ENCODE measurements around the gene ADAM23.

Gene ADAM23

DNA sequence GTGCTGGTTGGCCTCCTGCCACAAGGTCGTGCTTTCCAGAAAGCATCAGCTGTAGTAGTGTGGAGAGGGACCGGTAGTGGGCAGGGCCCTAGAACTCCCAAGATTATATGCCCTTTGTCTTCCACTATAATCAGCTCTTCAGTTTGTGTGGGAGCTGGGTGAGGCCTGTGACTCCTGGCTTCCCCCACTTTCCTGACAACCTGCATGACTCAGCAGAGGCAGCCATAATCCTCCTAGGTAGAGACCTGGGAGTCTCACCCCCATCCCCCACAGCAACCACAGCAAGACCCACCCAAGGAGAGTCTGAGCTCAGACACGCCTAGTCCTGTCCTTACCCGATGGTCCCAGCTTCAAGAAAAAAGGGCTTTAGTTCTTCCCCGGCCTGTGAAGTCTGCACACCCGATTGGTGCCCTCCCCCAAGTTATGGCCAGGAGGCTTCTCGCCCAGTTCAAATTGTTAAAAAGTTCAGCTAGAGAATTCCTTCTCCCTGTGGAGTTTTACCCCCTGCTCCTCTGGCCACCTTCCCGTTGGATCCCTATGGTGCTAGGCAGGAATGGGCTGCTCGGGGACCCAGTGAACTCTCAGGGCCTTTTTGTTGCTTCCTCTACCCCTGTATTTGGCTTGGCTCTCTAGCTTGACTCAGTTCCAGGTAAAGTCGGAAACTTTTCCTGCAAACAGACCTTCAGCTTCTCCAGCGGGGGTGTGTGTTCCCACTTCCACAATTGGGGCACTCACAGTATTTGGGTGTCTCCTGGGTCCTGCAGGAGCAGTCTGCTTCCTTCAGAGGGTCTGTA is 141.2 kb downstream of the ADAM23 start:
- no peak for DNase-seq

GRCh38 chr2:206585335-206585734 is 142.0 kb downstream of the ADAM23 start:
- DNase-seq = no peak

- DNase-seq = no peak
These were observed 143.3 kb downstream of the ADAM23 start for GRCh38 chr2:206586609-206587008.

DNA sequence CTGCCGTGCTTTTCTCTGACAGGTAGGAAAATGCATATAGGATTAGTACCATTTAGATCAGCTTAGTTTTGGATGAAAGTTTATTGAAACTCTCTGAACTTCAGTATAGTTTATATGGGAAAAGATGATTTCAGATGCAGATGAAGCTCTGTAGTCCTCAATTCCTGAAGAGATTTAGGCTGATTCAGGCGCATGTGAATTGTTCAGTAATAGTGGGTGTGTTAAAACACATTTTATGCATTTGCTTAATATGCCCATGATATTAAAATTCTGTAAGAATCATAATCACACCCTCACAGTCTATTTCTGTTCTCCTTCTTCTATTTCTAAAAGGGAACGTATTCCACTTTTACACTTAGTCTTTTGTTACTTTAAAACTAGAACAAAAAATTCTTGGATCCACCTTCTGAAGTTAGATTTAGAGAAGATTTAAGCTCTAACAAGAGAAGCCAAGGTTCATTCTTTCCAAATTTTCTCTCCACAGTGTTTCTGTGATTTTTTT is 154.4 kb downstream of the ADAM23 start:
- DNase-seq = no peak

GRCh38 chr2:206603243-206603642 is 159.9 kb downstream of the ADAM23 start:
- DNase-seq = no peak

GRCh38 chr2:206610451-206610850 is 167.1 kb downstream of the ADAM23 start:
- no peak for DNase-seq

DNA sequence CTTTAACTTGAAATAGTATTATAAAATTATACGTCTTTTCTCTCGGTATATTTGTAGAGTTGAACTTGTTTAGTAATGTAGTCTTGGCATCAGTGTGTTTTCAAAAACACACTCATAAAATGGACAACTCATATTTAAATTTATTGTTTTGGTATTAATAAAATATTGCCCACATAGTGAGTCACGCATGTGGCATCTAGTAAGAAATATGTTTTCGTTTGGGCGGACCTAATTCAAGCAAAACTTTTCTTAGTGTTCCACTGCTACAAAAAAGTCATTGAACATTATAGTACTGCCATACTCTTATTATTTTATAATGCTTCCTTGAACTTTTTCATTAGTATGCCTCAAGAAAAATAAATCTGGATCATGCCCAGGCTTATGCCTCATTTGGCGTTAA is 167.9 kb downstream of the ADAM23 start:
- no peak for DNase-seq

GRCh38 chr2:206611736-206612135 is 168.4 kb downstream of the ADAM23 start:
- DNase-seq = no peak

GRCh38 chr2:206614811-206615210 is 171.5 kb downstream of the ADAM23 start:
- DNase-seq = no peak

GRCh38 chr2:206615417-206616089 is 172.2 kb downstream of the ADAM23 start:
- DNase-seq = no peak

DNA sequence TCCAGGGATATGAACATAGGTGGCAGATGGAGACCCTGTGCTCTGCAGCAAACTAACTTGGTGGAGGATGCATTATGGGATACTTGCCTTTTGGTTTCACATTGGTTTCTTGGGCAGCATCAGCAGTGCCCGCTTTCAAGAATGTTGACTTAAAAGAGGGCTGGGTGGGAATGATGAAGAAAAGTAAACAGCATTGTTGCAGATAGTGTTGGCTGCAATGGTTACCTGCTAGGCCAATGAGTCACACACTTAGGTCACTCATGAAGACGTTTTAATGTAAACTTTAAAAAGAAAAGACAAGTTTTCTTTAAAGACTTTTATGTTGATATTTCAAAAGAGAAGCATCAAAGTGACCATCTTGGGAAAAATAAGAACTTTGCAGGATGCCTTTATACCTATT is 172.8 kb downstream of the ADAM23 start:
- DNase-seq = no peak

DNA sequence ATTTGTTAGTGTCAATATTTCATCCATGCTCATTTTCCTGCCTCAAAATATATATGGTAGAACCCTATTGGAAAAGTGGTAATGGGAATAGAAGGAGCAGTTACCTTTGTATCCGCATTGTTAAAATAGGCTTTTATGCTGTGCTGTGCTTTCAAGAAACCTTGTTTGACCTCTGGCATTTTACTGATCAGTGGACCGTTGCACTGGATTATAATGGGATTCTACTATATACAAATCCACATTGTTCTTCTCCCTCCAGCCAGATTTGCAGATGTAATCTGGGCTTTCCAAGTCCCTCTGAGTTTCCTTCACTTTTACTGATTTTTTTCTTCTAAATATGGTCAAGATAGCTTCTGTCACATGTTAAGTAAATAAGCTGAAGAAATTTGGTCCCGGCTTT is 175.7 kb downstream of the ADAM23 start:
- DNase-seq = no peak

DNA sequence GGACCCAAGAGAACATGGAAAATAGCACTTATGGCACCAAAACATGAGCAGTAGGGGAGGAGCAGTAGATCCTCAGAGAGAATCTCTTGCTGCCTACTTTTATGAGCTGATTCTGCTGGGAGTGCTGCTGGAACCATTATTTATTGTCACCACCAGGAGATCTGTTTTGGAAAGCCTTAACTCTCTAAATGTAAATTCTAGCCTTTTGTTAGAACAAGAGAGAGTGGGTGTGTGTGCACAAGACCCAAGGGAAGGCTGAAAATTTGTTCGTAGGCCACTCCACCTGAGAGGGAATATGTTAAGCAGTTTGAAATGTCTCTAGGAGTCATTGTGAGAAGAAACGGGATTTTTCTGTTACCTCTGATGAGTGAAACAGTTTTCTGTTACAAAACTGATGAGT is 182.8 kb downstream of the ADAM23 start:
- no peak for DNase-seq

DNA sequence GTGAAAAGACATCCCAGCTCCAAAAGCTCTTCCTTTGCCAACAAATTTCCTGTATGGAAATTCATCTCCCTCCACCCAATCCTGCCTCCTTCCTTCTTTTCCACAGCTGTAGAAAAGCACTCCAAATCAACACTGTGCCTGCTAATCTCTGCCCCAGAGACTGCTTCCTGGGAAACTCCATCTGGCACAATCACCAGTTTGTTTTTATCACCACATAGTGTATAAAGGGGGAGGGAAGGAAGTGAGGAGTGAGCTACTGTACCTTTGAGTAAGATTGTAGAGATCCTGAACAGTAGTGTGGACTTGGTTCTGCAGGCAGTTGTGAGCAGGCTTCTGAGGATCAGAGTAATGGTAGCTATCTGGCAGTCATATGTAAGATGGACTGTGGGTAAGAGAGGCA is 184.3 kb downstream of the ADAM23 start:
- DNase-seq = no peak

- no peak for DNase-seq
These were observed 188.0 kb downstream of the ADAM23 start for GRCh38 chr2:206631340-206631739.

- DNase-seq = no peak
These were observed 191.7 kb downstream of the ADAM23 start for GRCh38 chr2:206635015-206635414.

- no peak for DNase-seq
These were observed 196.3 kb downstream of the ADAM23 start for GRCh38 chr2:206639636-206640035.

DNA sequence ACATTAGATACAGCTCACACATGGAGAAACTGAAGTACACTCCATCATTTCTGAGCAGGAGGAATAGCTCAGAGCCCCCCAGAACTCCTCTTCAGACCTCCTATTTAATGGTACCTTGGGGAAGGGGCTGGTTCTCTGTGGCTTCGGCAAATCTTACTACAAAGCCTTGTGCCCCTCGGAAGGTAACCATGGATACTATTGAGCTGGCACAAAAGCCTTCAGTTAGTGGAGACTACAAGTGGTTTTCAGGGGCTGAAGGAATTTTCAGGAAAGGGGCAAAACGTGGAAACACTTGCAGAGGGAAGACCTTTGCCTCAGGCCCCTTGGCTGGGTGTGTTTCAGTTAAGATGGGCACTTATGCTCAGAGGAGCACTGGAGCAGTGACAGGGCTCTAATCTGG is 197.9 kb downstream of the ADAM23 start:
- DNase-seq = no peak

DNA sequence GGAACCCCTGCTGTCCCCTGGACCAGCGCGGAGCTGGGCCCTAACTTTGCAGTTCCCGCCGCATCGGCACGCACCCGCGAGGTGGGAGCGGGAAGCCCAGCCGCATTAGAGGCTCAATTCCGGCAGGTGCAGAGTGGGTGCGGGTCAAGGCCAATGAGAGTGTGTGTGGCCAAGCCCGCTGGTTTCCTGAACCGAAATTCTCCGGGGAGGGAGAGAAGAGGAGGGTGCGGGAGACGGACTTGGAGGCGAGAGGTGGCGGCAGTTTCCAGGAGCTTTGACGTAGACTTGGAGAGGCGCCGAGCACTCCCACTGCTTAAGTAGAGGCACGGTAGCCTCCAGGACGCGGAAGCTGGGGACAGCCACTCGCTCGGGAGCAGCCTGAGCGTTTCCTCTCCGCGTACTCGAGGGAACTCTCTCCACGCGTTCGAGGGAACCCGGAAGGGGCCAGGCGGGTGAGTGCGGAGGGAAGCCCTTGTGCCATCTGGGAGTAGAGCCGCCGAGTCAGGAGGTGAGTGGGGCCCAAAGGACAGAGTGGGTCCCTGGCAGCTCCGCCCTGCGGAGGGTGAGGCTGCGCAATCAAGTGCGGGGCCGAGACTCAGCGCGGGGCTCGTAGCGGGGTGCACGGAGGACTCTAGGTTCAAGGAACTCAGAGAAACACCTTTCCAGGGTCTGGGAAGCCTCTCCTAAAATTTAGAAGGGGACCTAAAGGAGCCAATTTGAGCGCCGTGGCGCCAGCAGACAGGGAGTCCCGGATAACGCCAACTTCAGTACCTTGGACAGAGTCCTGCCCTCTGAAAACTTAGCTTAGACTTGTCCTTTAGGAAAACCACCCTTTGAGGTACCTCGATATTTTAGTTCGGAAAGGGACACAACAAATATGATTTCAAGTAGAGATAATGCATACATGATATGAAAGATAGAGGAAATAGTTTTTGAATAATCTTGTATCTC is 199.0 kb downstream of the ADAM23 start, which contains the start of gene FAM237A:
TSS of gene FAM237A (plus strand) at position 413 of the 951 bp plus-strand sequence. CDS start 1,750 bp downstream, outside the sequence.
- DNase-seq = no peak

DNA sequence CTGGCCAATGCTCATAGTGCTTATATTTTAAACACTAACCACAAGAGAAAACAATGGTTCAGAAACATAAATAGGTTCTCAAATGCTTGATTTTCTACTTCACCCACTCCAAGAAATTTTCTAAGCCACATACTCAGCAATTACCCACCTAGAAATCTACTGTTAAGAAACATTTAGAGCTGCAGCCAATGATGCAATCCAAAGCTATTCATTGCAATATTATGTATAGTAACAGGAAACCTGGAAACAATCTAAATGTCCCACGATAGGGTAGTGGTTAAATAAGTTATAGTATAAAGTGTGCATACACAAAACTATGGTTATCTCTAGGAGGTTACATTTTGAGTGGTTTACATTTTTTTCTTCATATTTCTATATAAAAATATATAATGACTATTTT is 204.7 kb downstream of the ADAM23 start:
- no peak for DNase-seq

GRCh38 chr2:206657087-206657486 is 213.8 kb downstream of the ADAM23 start:
- DNase-seq = no peak

DNA sequence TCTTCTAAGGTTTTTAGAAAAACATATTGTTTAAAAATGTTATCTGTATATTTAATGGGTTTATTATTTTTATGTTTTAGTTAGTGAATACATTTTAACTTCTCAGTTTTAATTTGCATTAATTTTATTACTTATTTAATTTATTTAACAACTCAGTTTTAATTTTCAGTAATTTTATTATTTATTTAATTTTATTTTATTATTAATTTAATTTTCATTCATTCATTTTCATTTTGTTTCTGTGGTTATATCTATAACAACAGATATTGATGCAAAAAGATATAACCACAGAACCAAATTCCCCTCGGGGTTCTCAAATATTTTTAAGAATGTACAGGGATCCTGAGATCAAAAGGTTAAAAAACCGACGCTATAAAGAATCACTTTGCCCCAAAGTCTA is 221.9 kb downstream of the ADAM23 start:
- DNase-seq = no peak

Measured in activated CD4-positive, CD25-positive, alpha-beta regulatory T cell (primary cell).